Stimulated activated CD4-positive, alpha-beta T cell treated with anti-CD3 and anti-CD28 coated beads, TNF-alpha, amount 100 ng/mL, for 24 hours (primary cell): ENCODE results near the gene ATP5PD.
"Not testable (repeated sequence)": the region's sequence is repeated elsewhere in the genome, so short reads cannot be mapped to it uniquely, and the experiment has no call there.

Experiments
- DNase-seq, 3 experiments: peaks; one replicate each; pipeline ENCODE4 v3.0.0-alpha.2; 2020; ENCODE audit warnings: low read depth in 3 of 3

ATP5PD gene

GRCh38 chr17:75077496-75078283, 30.9 kb upstream of the ATP5PD start:
- DNase-seq: peak in 1 of 3 experiments; percentile 51

GRCh38 chr17:75077072-75077495, 30.3 kb upstream of the ATP5PD start:
- no peak for DNase-seq

GRCh38 chr17:75075597-75076336, 29.0 kb upstream of the ATP5PD start:
- DNase-seq: no peak

GRCh38 chr17:75074532-75074931, 27.8 kb upstream of the ATP5PD start:
- DNase-seq: no peak

GRCh38 chr17:75073618-75074047, 26.9 kb upstream of the ATP5PD start:
- no peak for DNase-seq

GRCh38 chr17:75072909-75073308, 26.1 kb upstream of the ATP5PD start:
- DNase-seq: not testable (repeated sequence)

GRCh38 chr17:75071478-75072271, 24.9 kb upstream of the ATP5PD start:
- not testable (repeated sequence) for DNase-seq

GRCh38 chr17:75069783-75070182, 23.0 kb upstream of the ATP5PD start:
- no peak for DNase-seq

GRCh38 chr17:75068750-75069149, 22.0 kb upstream of the ATP5PD start:
- no peak for DNase-seq

- DNase-seq: no peak
These were observed 21.1 kb upstream of the ATP5PD start for GRCh38 chr17:75067856-75068255.

GRCh38 chr17:75065562-75066151, 18.9 kb upstream of the ATP5PD start:
- DNase-seq: peak in 1 of 3 experiments; percentile 24

GRCh38 chr17:75064867-75065561, 18.2 kb upstream of the ATP5PD start:
- no peak for DNase-seq

- DNase-seq: no peak
These were observed 17.7 kb upstream of the ATP5PD start for GRCh38 chr17:75064460-75064859.

GRCh38 chr17:75064040-75064439, 17.3 kb upstream of the ATP5PD start:
- DNase-seq: no peak

GRCh38 chr17:75063626-75064025, 16.9 kb upstream of the ATP5PD start:
- DNase-seq: no peak

GRCh38 chr17:75063201-75063600, 16.4 kb upstream of the ATP5PD start:
- no peak for DNase-seq

- no peak for DNase-seq
These were observed 14.8 kb upstream of the ATP5PD start for GRCh38 chr17:75061618-75062017.

- no peak for DNase-seq
These were observed 14.3 kb upstream of the ATP5PD start for GRCh38 chr17:75061055-75061438.

GRCh38 chr17:75060434-75061054, 13.8 kb upstream of the ATP5PD start:
- no peak for DNase-seq
